ENCODE data around the gene GSK3B.

GSK3B gene

GRCh38 chr3:120139140-120139539, 44.9 kb upstream of the GSK3B start:
- Histone ChIP-seq H3K9ac (no peak overlapping the region), H3K4me3 (ENCODE audit: low read depth, low read length) (no peak overlapping the region), H3K4me1 (no peaks in the 10 kb centered on the region), H3K4me2 (ENCODE audit: low read length) (no peak overlapping the region), H3K27ac (no peak overlapping the region), H3K79me2 (no peaks in the 10 kb centered on the region), H3K27me3 (ENCODE audit: control insufficient read depth, insufficient read depth, low read length) (no peaks in the 10 kb centered on the region), H3K36me3 (ENCODE audit: control insufficient read depth, insufficient read depth, low read length) (no peaks in the 10 kb centered on the region), H2AFZ (no peak overlapping the region), H3K9me3 (ENCODE audit: control insufficient read depth, low read length) (no peaks in the 10 kb centered on the region)
- TF ChIP-seq CTCF (IDR thresholded peaks at IDR 0.05) = no peak

GRCh38 chr3:120137548-120137947, 43.3 kb upstream of the GSK3B start:
- Histone ChIP-seq H3K36me3 (ENCODE audit: control insufficient read depth, insufficient read depth, low read length) (no peaks in the 10 kb centered on the region), H3K4me1 (no peaks in the 10 kb centered on the region), H3K27me3 (ENCODE audit: control insufficient read depth, insufficient read depth, low read length) (no peaks in the 10 kb centered on the region), H3K79me2 (no peaks in the 10 kb centered on the region), H3K9ac (no peak overlapping the region), H3K4me2 (ENCODE audit: low read length) (no peak overlapping the region), H3K4me3 (ENCODE audit: low read depth, low read length) (no peak overlapping the region), H2AFZ (no peak overlapping the region), H3K27ac (no peak overlapping the region), H3K9me3 (ENCODE audit: control insufficient read depth, low read length) (no peaks in the 10 kb centered on the region)
- TF ChIP-seq CTCF (IDR thresholded peaks at IDR 0.05) = no peak

- Histone ChIP-seq H3K4me3 (ENCODE audit: low read depth, low read length) (no peak overlapping the region), H3K4me1 (no peaks in the 10 kb centered on the region), H3K4me2 (ENCODE audit: low read length) (no peak overlapping the region), H3K79me2 (no peaks in the 10 kb centered on the region), H2AFZ (no peak overlapping the region), H3K36me3 (ENCODE audit: control insufficient read depth, insufficient read depth, low read length) (no peaks in the 10 kb centered on the region), H3K27me3 (ENCODE audit: control insufficient read depth, insufficient read depth, low read length) (no peaks in the 10 kb centered on the region), H3K9me3 (ENCODE audit: control insufficient read depth, low read length) (no peaks in the 10 kb centered on the region), H3K9ac (no peak overlapping the region), H3K27ac (no peak overlapping the region)
- TF ChIP-seq CTCF (IDR thresholded peaks at IDR 0.05) = no peak
Measured at GRCh38 chr3:120130656-120131055, 36.4 kb upstream of the GSK3B start.

- no peak overlapping the region for H3K27ac ChIP-seq
- TF ChIP-seq CTCF (IDR thresholded peaks at IDR 0.05) = no peak
- H3K9ac ChIP-seq = no peak overlapping the region
- H3K27me3 ChIP-seq (ENCODE audit: control insufficient read depth, insufficient read depth, low read length) = no peaks in the 10 kb centered on the region
- H3K79me2 ChIP-seq = no peaks in the 10 kb centered on the region
- no peak overlapping the region for H3K4me2 ChIP-seq (ENCODE audit: low read length)
- H2AFZ ChIP-seq = no peak overlapping the region
- H3K36me3 ChIP-seq (ENCODE audit: control insufficient read depth, insufficient read depth, low read length) = no peaks in the 10 kb centered on the region
- no peak overlapping the region for H3K4me3 ChIP-seq (ENCODE audit: low read depth, low read length)
- H3K9me3 ChIP-seq (ENCODE audit: control insufficient read depth, low read length) = no peaks in the 10 kb centered on the region
- H3K4me1 ChIP-seq = no peaks in the 10 kb centered on the region
Measured at GRCh38 chr3:120129718-120130513, 35.7 kb upstream of the GSK3B start.

GRCh38 chr3:120129051-120129450, 34.8 kb upstream of the GSK3B start:
- Histone ChIP-seq H2AFZ (no peak overlapping the region), H3K27me3 (ENCODE audit: control insufficient read depth, insufficient read depth, low read length) (no peaks in the 10 kb centered on the region), H3K27ac (no peak overlapping the region)

More at GRCh38 chr3:120129051-120129450, 34.8 kb upstream of the GSK3B start:
- no peak overlapping the region for H3K4me3 ChIP-seq (ENCODE audit: low read depth, low read length)
- H3K4me2 ChIP-seq (ENCODE audit: low read length) = no peak overlapping the region
- H3K79me2 ChIP-seq = no peaks in the 10 kb centered on the region
- no peak overlapping the region for H3K9ac ChIP-seq
- TF ChIP-seq CTCF (IDR thresholded peaks at IDR 0.05) = no peak
- no peaks in the 10 kb centered on the region for H3K36me3 ChIP-seq (ENCODE audit: control insufficient read depth, insufficient read depth, low read length)
- H3K9me3 ChIP-seq (ENCODE audit: control insufficient read depth, low read length) = no peaks in the 10 kb centered on the region
- H3K4me1 ChIP-seq = no peaks in the 10 kb centered on the region
